Chondrocyte (in vitro differentiated cells): Measurements from ENCODE around the gene LKAAEAR1. TPM values are rescaled to one million over a fixed set of nuclear protein-coding genes. Genes with fewer than 3 reads are reported as not detected.

Source experiments
- DNase-seq: peaks from one replicate; pipeline ENCODE4 v3.0.0; 2021; ENCODE audit warnings: mixed read lengths, low spot score
- H3K27ac Mint-ChIP-seq: one replicate; pipeline ENCODE4 v1.8.0; 2021; ENCODE audit warnings: mild to moderate bottlenecking, moderate library complexity, mixed read lengths; ENCODE audit not compliant: unreplicated experiment
- H3K27me3 Mint-ChIP-seq: 2 replicates; pipeline ENCODE4 v1.8.0; 2021; ENCODE audit warnings: low read depth, mixed read lengths
- H3K36me3 Mint-ChIP-seq: 2 replicates; pipeline ENCODE4 v1.8.0; 2021; ENCODE audit warnings: low read depth, mixed read lengths
- H3K4me1 Mint-ChIP-seq: 2 replicates; pipeline ENCODE4 v1.8.0; 2021; ENCODE audit warnings: low read depth, mild to moderate bottlenecking, mixed read lengths
- H3K4me3 Mint-ChIP-seq: one replicate; pipeline ENCODE4 v1.8.0; 2021; ENCODE audit warnings: mild to moderate bottlenecking, moderate library complexity, mixed read lengths; ENCODE audit not compliant: unreplicated experiment
- H3K9me3 Mint-ChIP-seq: 2 replicates; pipeline ENCODE4 v1.8.0; 2021; ENCODE audit warnings: low read depth, mixed read lengths
- total RNA-seq: library from RNA; stranded (reverse); gene quantifications from 3 replicates; pipeline ENCODE4 v1.2.1, GENCODE V29; 2021
- TF ChIP-seq, protein P1 (sequence below): fragments of 200-600 bp; sonication (generic); IDR thresholded peaks from 2 replicates; pipeline ENCODE4 v1.5.0; 2021; ENCODE audit warnings: antibody characterized with exemption, mild to moderate bottlenecking, moderate library complexity

The LKAAEAR1 gene
- total RNA-seq, 1 donor from 2014 or later: 0.55 TPM

DNA sequence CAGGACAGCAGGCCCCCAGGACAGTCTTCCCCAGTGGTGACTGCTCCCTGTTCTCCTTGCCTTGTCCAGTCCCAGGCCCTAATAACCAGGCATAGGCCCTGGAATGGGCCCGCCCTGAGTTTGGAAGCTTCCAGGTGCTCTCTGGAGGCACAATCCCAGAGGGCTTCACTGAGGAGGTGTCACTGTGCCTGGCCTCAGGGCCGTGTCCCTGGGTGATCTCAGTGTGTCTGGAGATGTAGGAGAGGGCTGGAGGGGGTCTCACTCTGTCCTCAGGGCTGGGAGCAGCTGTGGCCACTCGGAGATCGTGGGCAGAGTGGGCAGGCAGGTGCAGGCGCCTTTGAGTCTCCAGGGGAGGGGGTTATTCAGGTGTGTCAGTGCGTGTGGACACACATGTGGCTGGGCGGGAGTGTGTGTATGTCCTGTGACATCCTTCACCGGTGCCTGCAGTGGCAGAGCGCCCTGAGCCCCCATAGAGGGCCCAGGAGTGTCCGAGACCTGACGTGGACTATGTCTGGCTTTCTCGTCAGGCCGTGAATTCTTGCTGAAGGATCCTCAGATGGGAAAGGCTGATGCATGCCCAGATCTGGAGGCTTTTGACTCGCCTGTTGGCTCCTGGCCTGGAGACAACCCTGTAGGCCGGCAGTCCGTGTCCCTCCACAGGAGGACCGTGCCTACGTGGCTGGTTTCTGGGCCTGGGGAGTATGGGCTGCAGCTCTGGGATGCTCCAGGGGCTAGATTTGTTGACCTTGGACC, 28.7 kb upstream of the LKAAEAR1 start:
- Mint-ChIP-seq H3K4me1 (no peaks in the 10 kb centered on the region), H3K4me3 (no peak overlapping the region), H3K36me3 (no peaks in the 10 kb centered on the region), H3K27me3 (peaks cover 9% of the 10 kb centered on the region), H3K27ac (no peak overlapping the region), H3K9me3 (no peaks in the 10 kb centered on the region)
- TF ChIP-seq, protein P1, sequence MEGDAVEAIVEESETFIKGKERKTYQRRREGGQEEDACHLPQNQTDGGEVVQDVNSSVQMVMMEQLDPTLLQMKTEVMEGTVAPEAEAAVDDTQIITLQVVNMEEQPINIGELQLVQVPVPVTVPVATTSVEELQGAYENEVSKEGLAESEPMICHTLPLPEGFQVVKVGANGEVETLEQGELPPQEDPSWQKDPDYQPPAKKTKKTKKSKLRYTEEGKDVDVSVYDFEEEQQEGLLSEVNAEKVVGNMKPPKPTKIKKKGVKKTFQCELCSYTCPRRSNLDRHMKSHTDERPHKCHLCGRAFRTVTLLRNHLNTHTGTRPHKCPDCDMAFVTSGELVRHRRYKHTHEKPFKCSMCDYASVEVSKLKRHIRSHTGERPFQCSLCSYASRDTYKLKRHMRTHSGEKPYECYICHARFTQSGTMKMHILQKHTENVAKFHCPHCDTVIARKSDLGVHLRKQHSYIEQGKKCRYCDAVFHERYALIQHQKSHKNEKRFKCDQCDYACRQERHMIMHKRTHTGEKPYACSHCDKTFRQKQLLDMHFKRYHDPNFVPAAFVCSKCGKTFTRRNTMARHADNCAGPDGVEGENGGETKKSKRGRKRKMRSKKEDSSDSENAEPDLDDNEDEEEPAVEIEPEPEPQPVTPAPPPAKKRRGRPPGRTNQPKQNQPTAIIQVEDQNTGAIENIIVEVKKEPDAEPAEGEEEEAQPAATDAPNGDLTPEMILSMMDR: no peak
- DNase-seq: peak; percentile 79

DNA sequence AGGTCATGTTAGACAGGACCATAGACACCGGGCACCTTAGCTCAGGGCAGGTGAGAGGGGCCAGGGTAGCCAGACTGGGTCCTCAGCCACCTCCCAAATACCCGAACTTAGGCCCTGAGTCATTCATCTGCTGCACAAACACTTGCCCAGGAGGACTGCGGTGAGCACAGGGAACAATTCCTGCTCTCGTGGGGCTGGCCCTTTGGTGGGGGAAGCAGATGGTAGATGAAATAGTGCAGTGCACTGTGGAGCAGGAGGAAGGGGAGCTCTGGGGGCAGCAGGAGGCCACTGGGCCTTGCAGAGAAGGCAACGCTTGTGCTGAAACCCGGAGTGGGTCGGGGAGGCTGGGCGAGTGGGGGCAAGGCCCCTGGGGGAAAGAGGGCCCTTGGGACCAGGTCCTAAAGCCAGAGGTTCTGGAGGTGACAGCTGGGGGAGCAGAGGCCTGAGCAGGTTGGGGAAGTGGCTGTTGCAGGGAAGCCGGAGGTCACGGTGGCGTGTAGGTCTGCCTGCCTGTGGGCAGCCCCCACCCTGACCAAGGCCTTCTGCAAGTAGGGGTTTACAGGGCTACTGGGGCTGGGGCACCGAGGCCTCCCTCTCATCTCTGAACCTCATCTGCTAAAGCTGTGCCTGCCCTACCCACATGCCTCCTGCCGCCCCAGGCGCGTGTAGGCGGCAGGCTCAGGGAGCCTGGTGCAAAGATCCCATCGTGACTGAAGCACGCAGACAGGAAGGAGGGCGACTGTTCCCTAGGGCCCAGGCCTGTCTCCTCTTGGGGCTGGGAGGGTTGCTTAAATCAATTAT, 27.8 kb upstream of the LKAAEAR1 start:
- TF ChIP-seq, protein P1: no peak
- no peaks in the 10 kb centered on the region for H3K9me3 Mint-ChIP-seq
- H3K4me3 Mint-ChIP-seq: no peak overlapping the region
- no peaks in the 10 kb centered on the region for H3K36me3 Mint-ChIP-seq
- H3K27ac Mint-ChIP-seq: no peak overlapping the region
- no peak for DNase-seq
- no peaks in the 10 kb centered on the region for H3K4me1 Mint-ChIP-seq
- H3K27me3 Mint-ChIP-seq: peaks cover 9% of the 10 kb centered on the region

DNA sequence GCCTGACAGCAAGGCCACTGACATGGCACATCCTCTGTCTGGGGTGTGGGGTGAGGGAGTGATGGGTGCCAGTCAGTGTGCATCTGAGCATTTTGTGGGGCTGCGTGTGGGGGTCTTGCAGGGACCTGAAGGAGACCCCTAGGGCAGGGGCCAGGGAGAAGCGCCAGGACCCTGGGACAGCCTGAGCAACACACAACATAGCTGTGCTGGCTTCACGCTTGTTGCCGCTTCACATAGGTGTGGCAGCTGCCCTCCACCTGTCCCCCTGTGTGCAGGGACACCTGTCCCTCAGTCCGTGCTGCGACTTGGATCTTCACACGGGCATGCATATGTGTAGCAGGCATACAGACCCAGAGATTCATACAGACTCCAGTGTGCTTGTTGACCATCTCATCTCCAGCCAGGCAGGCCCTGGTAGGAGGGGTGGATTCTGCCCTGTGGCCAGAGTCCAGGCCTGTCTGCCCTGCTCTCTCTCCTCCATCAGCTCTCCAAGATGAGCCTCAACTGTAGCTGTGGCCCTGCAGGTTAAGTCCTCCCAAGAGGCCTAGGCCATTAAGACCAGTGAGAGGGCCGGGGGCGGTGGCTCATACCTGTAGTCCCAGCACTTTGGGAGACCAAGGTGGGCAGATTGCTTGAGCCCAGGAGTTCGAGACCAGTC, 26.3 kb upstream of the LKAAEAR1 start:
- no peak overlapping the region for H3K4me3 Mint-ChIP-seq
- no peaks in the 10 kb centered on the region for H3K4me1 Mint-ChIP-seq
- no peak overlapping the region for H3K27ac Mint-ChIP-seq
- TF ChIP-seq, protein P1: no peak
- peaks cover 13% of the 10 kb centered on the region for H3K27me3 Mint-ChIP-seq
- H3K36me3 Mint-ChIP-seq: no peaks in the 10 kb centered on the region
- DNase-seq: peak; percentile 77
- no peaks in the 10 kb centered on the region for H3K9me3 Mint-ChIP-seq

DNA sequence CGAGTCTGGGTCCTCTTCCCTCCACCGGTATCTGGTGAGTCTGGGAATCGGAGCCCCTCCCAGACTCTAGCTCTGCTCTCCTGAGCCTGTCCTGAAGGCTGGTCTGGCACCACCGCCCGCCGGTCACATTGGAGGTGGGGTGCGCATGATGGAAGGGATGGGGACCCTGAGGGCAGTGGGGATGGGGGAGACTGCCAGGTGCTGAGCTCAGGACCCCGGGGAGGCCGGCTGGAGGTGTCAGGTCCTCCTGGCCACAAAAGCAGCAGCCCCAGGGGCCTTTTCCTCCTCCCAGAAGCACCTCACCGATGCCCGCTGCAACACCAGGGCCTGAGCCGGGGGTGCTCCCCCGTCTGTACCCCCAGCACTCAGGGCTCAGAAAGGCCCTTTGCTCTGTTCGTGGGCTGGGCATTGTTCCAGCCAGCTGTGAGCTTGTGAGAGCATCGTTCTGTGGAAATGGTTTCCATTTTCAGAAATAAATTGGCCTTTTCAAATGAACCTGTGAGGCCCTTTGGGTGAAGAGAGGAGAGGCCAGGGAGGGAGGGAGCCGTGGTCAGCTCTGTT, 25.7 kb upstream of the LKAAEAR1 start:
- no peak overlapping the region for H3K4me3 Mint-ChIP-seq
- H3K4me1 Mint-ChIP-seq: no peaks in the 10 kb centered on the region
- H3K9me3 Mint-ChIP-seq: no peaks in the 10 kb centered on the region
- TF ChIP-seq, protein P1: no peak
- H3K27me3 Mint-ChIP-seq: peaks cover 13% of the 10 kb centered on the region
- peak; percentile 83 for DNase-seq
- H3K27ac Mint-ChIP-seq: no peak overlapping the region
- no peaks in the 10 kb centered on the region for H3K36me3 Mint-ChIP-seq
